ENCODE results near the gene ZNF768. TPM values are rescaled to one million over a fixed set of nuclear protein-coding genes. Genes with fewer than 3 reads are reported as not detected.

The ZNF768 gene
- total and polyA plus RNA-seq, 2 donors (not counting 1 experiment from before 2014, with no cell fraction given), result 8.2 to 23.9 TPM

DNA sequence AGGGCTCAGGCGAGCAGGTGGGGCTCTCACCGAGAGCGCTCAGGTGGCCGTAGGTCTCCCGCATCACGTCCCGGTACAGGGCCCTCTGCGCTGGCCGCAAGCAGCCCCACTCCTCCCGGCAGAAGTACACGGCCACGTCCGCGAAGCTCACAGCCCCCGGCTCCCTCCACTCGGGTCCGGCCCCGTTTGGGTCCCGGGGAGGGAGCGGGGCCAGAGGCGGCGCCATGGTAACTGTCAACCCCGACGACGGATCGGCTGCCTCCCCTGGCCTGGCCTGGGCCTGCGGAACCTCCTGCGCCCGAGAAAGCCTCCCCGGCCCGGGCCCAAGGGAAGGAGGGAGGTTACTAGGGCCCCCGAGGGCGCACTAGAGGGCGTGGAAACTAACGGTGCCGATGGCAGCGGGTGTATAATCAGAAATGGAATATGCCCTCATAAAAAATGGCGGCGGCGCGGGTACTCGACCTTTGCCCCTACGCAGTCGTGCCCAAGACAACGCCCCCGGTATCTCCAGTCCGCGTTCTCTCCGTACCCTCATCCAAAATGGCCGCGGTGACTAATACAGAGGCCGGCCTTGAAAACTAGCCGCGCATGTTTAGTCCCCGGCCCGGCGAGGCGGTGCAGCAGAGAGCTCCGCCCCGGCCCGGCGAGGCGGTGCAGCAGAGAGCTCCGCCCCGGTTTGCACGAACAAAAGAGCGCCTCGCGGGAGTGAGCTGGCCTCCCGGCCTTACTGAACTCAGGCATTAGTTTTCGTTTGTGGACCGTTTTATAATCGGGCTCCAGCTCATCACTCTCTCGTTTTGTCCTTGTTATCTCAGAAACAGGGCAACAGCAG, 31.8 kb upstream of the ZNF768 start, which contains the start of gene ZNF764:
ZNF764 (minus strand) TSS at position 418 of the 832 bp plus-strand sequence; CDS start at position 226, 192 bp downstream.
- no peaks in the 10 kb centered on the region for H3K4me1 ChIP-seq (ENCODE audit: control insufficient read depth, extremely low read depth, insufficient read depth, low read length)
- peak within 1 kb of the TSS; percentile 87 for H3K9ac ChIP-seq (ENCODE audit: insufficient read depth, low read length)
- no peaks in the 10 kb centered on the region for H3K27me3 ChIP-seq (ENCODE audit: control insufficient read depth, insufficient read depth, low read length)
- peak within 1 kb of the TSS; percentile 75 for H3K4me2 ChIP-seq (ENCODE audit: extremely low read depth, insufficient read depth, low read length)
- no peaks in the 10 kb centered on the region for H3K9me3 ChIP-seq (ENCODE audit: control insufficient read depth, insufficient read depth, low read depth, low read length)
- H2AFZ ChIP-seq (ENCODE audit: low read length), result peak within 1 kb of the TSS; percentile 83
- H3K27ac ChIP-seq (ENCODE audit: insufficient read depth, low read length), result peak within 1 kb of the TSS; percentile 92
- TF ChIP-seq, protein P1, sequence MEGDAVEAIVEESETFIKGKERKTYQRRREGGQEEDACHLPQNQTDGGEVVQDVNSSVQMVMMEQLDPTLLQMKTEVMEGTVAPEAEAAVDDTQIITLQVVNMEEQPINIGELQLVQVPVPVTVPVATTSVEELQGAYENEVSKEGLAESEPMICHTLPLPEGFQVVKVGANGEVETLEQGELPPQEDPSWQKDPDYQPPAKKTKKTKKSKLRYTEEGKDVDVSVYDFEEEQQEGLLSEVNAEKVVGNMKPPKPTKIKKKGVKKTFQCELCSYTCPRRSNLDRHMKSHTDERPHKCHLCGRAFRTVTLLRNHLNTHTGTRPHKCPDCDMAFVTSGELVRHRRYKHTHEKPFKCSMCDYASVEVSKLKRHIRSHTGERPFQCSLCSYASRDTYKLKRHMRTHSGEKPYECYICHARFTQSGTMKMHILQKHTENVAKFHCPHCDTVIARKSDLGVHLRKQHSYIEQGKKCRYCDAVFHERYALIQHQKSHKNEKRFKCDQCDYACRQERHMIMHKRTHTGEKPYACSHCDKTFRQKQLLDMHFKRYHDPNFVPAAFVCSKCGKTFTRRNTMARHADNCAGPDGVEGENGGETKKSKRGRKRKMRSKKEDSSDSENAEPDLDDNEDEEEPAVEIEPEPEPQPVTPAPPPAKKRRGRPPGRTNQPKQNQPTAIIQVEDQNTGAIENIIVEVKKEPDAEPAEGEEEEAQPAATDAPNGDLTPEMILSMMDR (conservative IDR thresholded peaks at IDR 0.05 in 1 of 2, IDR thresholded peaks at IDR 0.05 in 1 of 2; ENCODE audit: low read depth in 1 of 2, low read length in 2 of 2), result no peak
- no peak for TF ChIP-seq EZH2 (IDR thresholded peaks at IDR 0.05; ENCODE audit: low read length, missing control alignments)
- no peaks in the 10 kb centered on the region for H4K20me1 ChIP-seq (ENCODE audit: control insufficient read depth, extremely low read depth, insufficient read depth, low read length)
- H3K79me2 ChIP-seq (ENCODE audit: control insufficient read depth, insufficient read depth, low read length), result peaks cover 8% of the 10 kb centered on the region
- H3K4me3 ChIP-seq (replicated peaks in 1 of 4; ENCODE audit: control extremely low read depth in 1 of 4, insufficient read depth in 1 of 4, low read depth in 3 of 4, low read length in 4 of 4), result peak within 1 kb of the TSS; percentile 69 to 82 (median 76)
- peak; percentile 96 to 98 for DNase-seq (ENCODE audit: low read depth in 2 of 2)
- H3K36me3 ChIP-seq (ENCODE audit: control insufficient read depth, insufficient read depth, low read length), result peaks cover 10% of the 10 kb centered on the region

DNA sequence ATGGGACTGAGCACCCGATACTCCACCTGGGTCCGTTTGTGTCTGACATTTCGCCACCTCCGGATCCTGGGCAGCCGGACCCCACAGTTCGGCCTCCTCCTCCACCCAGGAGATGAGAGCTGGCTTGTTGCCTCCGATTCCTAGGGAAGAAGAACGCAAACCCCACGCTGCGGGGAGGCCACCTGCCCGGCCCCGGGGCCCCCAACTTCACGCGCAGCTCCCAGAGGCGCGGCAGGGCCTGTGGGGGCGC, 31.3 kb upstream of the ZNF768 start:
- peak overlapping the region; percentile 61 for H3K4me2 ChIP-seq (ENCODE audit: extremely low read depth, insufficient read depth, low read length)
- H3K4me1 ChIP-seq (ENCODE audit: control insufficient read depth, extremely low read depth, insufficient read depth, low read length), result no peaks in the 10 kb centered on the region
- H3K4me3 ChIP-seq (replicated peaks in 1 of 4; ENCODE audit: control extremely low read depth in 1 of 4, insufficient read depth in 1 of 4, low read depth in 3 of 4, low read length in 4 of 4), result peak overlapping the region; percentile 69 to 82 (median 76)
- TF ChIP-seq, protein P1 (conservative IDR thresholded peaks at IDR 0.05 in 1 of 2, IDR thresholded peaks at IDR 0.05 in 1 of 2; ENCODE audit: low read depth in 1 of 2, low read length in 2 of 2), result no peak
- TF ChIP-seq EZH2 (IDR thresholded peaks at IDR 0.05; ENCODE audit: low read length, missing control alignments), result no peak
- peaks cover 10% of the 10 kb centered on the region for H3K36me3 ChIP-seq (ENCODE audit: control insufficient read depth, insufficient read depth, low read length)
- no peaks in the 10 kb centered on the region for H3K9me3 ChIP-seq (ENCODE audit: control insufficient read depth, insufficient read depth, low read depth, low read length)
- H3K27ac ChIP-seq (ENCODE audit: insufficient read depth, low read length), result peak overlapping the region; percentile 92
- H3K27me3 ChIP-seq (ENCODE audit: control insufficient read depth, insufficient read depth, low read length), result no peaks in the 10 kb centered on the region
- H4K20me1 ChIP-seq (ENCODE audit: control insufficient read depth, extremely low read depth, insufficient read depth, low read length), result no peaks in the 10 kb centered on the region
- peaks cover 8% of the 10 kb centered on the region for H3K79me2 ChIP-seq (ENCODE audit: control insufficient read depth, insufficient read depth, low read length)
- peak overlapping the region; percentile 87 for H3K9ac ChIP-seq (ENCODE audit: insufficient read depth, low read length)
- DNase-seq (ENCODE audit: low read depth in 2 of 2), result peak; percentile 5 to 6
- H2AFZ ChIP-seq (ENCODE audit: low read length), result peak overlapping the region; percentile 65

DNA sequence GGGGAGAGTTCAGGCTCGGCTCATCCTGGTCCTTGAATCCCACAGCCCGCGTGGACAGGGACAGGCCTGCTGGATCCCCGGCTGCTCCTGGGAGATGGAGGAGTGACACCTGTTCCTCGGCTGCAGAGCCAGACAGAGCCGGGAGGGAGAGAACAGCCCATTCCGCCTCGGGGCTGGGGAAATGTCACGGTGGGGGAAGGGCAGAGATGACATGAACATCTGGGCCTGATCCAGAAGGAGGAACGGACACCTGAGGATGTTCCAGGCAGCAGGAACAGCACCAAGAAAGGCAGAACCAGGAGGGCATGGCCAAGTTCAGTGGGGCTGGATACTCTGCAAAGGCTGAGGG, 29.7 kb upstream of the ZNF768 start:
- DNase-seq (ENCODE audit: low read depth in 2 of 2), result no peak
- TF ChIP-seq EZH2 (IDR thresholded peaks at IDR 0.05; ENCODE audit: low read length, missing control alignments), result no peak
- TF ChIP-seq, protein P1 (conservative IDR thresholded peaks at IDR 0.05 in 1 of 2, IDR thresholded peaks at IDR 0.05 in 1 of 2; ENCODE audit: low read depth in 1 of 2, low read length in 2 of 2), result no peak

More for the DNA sequence above, 29.7 kb upstream of the ZNF768 start:
- H3K4me2 ChIP-seq (ENCODE audit: extremely low read depth, insufficient read depth, low read length), result no peak overlapping the region
- H3K9me3 ChIP-seq (ENCODE audit: control insufficient read depth, insufficient read depth, low read depth, low read length), result no peaks in the 10 kb centered on the region
- no peak overlapping the region for H2AFZ ChIP-seq (ENCODE audit: low read length)
- H3K9ac ChIP-seq (ENCODE audit: insufficient read depth, low read length), result no peak overlapping the region
- H3K4me1 ChIP-seq (ENCODE audit: control insufficient read depth, extremely low read depth, insufficient read depth, low read length), result no peaks in the 10 kb centered on the region
- no peaks in the 10 kb centered on the region for H3K27me3 ChIP-seq (ENCODE audit: control insufficient read depth, insufficient read depth, low read length)
- H3K79me2 ChIP-seq (ENCODE audit: control insufficient read depth, insufficient read depth, low read length), result peaks cover 8% of the 10 kb centered on the region
- no peak overlapping the region for H3K27ac ChIP-seq (ENCODE audit: insufficient read depth, low read length)
- H3K36me3 ChIP-seq (ENCODE audit: control insufficient read depth, insufficient read depth, low read length), result peaks cover 10% of the 10 kb centered on the region
- no peak overlapping the region for H3K4me3 ChIP-seq (replicated peaks in 1 of 4; ENCODE audit: control extremely low read depth in 1 of 4, insufficient read depth in 1 of 4, low read depth in 3 of 4, low read length in 4 of 4)
- H4K20me1 ChIP-seq (ENCODE audit: control insufficient read depth, extremely low read depth, insufficient read depth, low read length), result no peaks in the 10 kb centered on the region
